GM12873 (cell line): ENCODE data around the gene EDRF1.

Experiments
- TF ChIP-seq, protein P1 (sequence below): IDR thresholded peaks from 2 replicates; pipeline ENCODE4 v1.5.1; 2012; ENCODE audit warnings: low read depth, mild to moderate bottlenecking, moderate library complexity, low read length, control low read depth; ENCODE audit not compliant: insufficient read depth; ENCODE audit errors: missing control alignments

EDRF1 gene

DNA sequence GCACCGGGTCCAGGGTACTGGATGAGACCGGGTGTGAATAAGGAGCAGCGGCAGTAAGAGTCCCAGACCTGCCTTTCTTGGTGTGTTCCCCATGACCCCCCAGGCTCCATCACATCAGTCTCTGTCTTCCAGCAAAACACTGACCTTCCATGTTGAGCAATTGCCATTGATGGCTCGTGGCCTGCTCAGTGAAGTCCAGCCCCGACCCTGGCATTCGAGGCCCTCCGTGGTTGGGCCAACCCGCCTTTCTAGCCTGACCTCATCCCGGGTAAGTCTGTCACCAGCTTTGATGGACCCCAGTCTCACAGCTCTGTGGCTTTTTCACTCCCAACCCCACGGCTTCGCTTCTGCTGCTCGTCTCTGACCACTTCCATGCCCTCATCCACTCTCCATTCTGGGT is 49.7 kb downstream of the EDRF1 start:
- TF ChIP-seq, protein P1, sequence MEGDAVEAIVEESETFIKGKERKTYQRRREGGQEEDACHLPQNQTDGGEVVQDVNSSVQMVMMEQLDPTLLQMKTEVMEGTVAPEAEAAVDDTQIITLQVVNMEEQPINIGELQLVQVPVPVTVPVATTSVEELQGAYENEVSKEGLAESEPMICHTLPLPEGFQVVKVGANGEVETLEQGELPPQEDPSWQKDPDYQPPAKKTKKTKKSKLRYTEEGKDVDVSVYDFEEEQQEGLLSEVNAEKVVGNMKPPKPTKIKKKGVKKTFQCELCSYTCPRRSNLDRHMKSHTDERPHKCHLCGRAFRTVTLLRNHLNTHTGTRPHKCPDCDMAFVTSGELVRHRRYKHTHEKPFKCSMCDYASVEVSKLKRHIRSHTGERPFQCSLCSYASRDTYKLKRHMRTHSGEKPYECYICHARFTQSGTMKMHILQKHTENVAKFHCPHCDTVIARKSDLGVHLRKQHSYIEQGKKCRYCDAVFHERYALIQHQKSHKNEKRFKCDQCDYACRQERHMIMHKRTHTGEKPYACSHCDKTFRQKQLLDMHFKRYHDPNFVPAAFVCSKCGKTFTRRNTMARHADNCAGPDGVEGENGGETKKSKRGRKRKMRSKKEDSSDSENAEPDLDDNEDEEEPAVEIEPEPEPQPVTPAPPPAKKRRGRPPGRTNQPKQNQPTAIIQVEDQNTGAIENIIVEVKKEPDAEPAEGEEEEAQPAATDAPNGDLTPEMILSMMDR = no peak

DNA sequence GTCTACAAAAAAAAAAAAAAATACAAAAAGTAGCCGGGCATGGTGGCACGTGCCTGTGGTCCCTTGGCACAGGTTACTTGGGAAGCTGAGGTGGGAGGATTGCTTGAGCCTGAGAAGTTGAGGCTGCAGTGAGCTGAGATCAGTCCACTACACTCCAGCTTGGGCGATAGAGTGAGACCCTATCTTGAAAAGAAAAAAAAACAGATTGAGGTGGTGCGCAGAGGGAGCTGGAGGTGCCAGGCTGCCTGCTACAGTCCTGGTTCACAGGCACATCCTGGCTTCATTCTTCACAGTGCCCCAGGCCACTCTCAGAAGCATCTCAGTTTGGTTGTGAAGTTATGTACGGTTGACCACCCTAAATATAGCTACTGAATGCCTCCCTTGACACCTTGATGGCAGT is 51.3 kb downstream of the EDRF1 start:
- TF ChIP-seq, protein P1 = no peak

DNA sequence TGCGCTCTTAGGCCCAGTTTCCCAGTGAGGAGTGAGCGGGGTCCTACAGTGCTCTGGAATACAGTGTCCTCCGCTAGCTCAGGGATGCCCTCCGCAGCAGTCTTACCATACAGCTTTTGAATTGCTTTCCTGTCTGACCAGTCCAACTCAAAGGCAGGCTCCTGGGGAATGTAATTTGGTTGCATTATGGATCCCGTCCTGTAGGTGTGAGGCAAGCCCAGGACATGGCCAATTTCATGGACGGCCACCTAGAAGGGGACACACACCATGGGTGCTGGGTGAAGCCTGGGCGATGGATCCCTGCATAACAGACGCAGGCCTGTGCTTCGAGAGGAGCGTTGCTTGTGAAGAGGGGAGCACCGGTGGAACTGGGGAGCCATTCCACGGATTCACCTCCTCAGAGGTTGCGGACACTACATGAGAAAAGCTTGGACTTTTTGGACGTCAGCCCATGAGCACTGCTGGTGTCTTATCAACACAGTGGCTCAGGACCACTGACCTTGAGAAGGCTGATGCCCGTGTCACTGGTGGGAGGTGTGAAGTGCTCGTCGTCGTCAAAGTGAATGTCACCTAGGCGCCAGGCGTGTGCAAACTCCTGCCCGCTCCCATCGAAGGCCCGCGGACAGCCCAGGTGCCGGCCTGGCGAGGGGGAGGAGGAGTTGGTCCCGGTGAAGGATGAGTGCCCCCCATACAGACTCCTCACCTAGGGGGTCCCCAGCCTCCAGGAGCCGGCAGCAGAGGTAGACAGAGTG is 52.8 kb downstream of the EDRF1 start:
- TF ChIP-seq, protein P1 = no peak

DNA sequence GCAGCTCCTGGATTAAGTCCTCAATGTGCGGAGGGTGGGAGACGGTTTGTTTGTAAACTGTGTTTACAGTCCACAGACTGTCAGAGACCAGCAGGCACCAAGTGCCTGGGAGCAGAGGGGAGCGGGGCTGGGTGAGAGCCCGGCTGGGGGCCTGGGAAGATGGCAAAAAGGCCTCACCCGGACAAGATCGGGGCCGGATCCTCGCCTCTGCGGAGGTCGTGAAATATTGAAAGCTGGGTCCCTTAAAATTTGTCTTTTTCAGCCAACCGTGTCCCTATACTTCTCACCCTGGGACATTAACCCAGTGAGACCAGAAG is 53.3 kb downstream of the EDRF1 start:
- TF ChIP-seq, protein P1 = no peak

DNA sequence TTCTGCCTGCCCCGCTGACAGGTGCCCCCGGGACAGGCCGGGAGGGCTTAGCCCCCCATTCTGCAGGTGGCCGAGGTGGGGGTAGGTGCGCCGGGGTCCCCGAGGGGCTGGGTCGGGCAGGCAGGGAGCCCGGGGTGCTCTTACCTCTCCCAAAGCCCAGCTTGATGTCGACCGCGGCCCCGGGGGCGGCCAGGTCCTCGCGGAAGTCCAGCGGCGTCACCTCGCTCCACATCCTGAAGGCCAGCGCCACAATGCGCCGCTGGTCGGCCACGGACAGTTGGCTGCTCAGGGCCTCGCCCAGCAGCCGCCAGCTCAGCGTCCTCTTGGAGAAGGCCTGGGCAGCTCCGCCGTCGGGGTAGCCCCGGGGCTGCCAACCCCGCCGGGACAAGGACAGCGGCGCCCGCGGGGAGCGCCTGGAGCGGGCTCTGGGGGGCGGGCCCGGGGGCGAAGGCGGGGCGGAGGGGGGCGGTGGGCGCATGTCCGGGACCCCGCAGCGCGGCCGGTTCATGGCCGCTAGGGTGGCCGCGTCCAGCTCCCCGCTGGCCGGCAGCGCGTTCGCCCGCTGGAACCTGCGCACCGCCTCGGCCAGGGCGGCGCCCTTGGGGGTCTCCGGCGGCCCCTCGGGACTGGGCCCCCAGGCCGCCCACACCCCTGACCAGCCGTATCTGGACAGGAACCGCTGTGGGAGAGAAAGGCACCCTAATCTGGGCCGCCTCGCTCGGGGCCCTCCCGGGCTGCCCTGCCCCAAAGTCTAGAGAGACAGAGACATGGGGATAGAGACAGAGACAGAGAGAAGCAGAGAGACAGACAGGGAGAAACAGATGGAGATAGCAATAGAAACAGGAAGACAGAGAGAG is 54.4 kb downstream of the EDRF1 start:
- TF ChIP-seq, protein P1 = no peak

DNA sequence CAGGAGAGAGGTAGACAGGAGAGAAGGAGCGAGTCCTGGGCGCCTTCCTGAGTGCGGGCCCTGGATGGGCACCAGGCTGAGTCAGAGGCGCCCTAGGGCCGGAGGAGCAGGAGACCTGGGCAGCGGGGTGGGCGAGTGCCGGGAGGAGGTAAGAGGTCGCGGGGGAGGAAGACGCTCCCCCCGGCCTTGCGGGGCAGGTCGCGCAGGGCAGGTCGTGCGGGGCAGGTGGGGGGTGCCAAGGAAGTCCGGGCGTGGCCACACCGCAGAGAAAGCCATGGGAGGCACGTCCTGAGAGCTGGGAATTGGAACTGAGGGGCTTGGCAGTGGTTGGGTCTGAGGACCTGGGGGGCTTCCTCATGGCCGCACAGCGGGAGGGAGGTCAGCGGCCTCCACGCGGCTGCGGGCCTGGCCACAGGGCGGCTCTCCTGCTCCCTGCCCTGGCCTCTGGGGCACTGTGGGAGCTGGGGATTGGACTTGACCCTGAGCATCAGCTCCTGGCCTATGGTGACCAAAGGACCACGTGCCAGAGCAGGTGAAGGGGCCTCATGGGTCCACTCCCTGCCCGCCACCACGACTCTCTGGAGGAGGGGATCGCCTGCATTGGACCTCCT is 55.2 kb downstream of the EDRF1 start:
- TF ChIP-seq, protein P1 = no peak

DNA sequence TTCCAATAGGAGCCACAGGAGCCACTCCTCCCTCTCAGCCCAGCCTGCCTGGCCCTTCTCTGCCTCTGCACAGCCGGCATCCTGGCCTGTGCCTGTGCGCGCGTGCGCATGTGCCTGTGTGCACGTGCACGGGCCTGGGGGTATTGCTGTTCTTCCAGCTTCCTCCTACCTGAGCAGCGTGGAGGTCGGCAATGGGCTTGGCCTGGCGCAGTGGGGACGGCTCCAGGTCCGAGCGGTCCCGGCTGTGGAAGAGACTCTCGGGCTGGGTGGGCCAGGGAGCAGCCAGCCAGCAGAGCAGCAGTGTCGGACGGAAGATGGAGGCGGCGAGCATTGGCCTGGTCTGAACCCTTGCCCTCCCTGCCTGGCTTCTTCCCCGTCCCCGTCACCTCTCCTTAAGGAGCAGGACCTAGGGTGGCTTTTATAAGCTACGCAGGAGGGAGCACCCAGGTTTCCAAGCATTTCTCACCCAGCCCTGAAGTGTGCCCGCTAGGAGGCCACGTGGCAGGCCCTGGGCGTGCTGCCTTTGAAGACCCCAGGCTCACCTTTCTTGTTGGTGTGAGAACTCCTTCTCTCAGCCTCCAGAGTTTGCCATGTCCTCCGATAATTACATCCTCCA is 56.1 kb downstream of the EDRF1 start, which contains the start of gene MMP21:
Gene MMP21, minus strand, starts transcription at position 331 of the 616 bp plus-strand sequence. Its CDS starts 0 bp downstream, at position 331.
- TF ChIP-seq, protein P1 = no peak
